SU-DHL-6 (cell line): ENCODE results near the gene SPTLC3.

ENCODE experiments used
- EZH2phosphoT487 ChIP-seq: fragments of 200-600 bp; sonication (generic), shearing (Covaris generic); conservative IDR thresholded peaks from 2 replicates; pipeline ENCODE4 v1.6.1; 2018; ENCODE audit warnings: mild to moderate bottlenecking, antibody characterized with exemption, low read length, moderate library complexity, mixed read lengths
- TF ChIP-seq, protein P1 (sequence below): fragments of 200-600 bp; sonication (generic); IDR thresholded peaks from one replicate; pipeline ENCODE4 v1.5.1; 2017; ENCODE audit warnings: antibody characterized with exemption, mild to moderate bottlenecking, low read length, moderate library complexity; ENCODE audit not compliant: insufficient read depth, poor library complexity, severe bottlenecking

- TF ChIP-seq, protein P1, sequence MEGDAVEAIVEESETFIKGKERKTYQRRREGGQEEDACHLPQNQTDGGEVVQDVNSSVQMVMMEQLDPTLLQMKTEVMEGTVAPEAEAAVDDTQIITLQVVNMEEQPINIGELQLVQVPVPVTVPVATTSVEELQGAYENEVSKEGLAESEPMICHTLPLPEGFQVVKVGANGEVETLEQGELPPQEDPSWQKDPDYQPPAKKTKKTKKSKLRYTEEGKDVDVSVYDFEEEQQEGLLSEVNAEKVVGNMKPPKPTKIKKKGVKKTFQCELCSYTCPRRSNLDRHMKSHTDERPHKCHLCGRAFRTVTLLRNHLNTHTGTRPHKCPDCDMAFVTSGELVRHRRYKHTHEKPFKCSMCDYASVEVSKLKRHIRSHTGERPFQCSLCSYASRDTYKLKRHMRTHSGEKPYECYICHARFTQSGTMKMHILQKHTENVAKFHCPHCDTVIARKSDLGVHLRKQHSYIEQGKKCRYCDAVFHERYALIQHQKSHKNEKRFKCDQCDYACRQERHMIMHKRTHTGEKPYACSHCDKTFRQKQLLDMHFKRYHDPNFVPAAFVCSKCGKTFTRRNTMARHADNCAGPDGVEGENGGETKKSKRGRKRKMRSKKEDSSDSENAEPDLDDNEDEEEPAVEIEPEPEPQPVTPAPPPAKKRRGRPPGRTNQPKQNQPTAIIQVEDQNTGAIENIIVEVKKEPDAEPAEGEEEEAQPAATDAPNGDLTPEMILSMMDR, result no peak
- no peak for TF ChIP-seq EZH2phosphoT487
Observed at GRCh38 chr20:13125486-13125885, 116.7 kb downstream of the SPTLC3 start.
